Measurements from ENCODE around the gene QRFP. TPM values are rescaled to one million over a fixed set of nuclear protein-coding genes. Genes with fewer than 3 reads are reported as not detected.
"Not testable (repeated sequence)": the region's sequence is repeated elsewhere in the genome, so short reads cannot be mapped to it uniquely, and the experiment has no call there.

Gene QRFP
- total RNA-seq, 1 donor from 2014 or later, result not detected

DNA sequence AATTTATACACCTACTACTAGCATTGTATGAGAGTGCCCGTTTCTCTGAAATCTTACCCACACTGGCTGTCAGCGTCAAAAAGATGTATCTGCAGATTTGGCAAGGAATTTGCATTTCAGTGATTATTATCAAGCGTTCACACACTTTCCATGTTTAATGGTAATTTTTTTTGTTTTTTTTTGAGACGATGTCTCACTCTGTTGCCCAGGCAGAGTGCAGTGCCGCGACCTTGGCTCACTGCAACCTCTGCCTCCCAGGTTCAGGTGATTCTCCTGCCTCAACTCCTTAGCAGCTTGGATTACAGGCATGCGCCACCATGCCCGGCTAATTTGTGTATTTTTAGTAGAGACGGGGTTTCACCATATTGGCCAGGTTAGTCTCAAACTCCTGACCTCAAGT lies 47.3 kb downstream of the QRFP start:
- peak; percentile 27 for DNase-seq (ENCODE audit: low spot score)

GRCh38 chr9:130848514-130848913 lies 48.1 kb downstream of the QRFP start:
- DNase-seq (ENCODE audit: low spot score), result not testable (repeated sequence)

DNA sequence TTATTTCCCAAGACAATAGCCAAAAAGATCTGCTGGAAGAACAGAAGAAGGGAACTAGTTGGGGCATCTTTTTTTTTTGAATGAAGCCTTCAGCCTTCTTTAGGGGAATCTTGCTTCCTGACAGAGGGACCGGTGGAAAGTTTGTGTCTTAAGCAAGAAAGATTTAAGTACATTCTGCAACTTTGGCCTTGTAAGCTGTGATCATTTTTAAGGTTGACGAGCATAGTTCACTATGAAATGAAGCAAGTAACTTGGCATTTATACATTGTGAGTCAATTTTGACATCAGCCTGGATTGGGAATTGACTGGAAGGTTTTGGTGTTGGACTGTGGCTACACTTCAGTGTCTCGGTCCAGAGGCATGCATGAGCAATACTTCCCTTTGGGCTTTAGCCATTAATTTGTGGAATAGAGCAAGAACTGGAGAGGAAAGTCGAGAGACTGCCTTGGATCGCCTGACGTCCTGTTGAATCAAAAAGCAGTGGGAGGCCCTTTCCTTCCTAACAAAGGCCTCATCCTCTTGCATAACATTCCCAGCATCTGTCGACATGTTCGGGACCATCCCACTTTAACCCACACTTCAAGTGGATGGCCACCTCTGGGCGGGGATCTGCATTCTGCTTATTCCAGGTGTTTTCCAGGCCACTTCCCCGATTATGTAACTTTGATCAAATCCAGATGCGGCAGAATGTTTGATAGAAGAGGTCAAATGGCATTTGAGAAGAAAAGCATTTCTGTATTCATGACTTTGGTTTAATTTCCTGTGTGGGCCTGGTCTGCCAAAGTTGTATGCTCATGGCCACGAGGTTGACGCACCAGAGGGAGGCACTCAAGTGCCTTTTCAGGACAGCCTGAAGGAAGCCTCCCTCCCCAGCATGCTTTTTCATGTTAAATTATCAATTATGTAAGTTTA lies 49.0 kb downstream of the QRFP start:
- DNase-seq (ENCODE audit: low spot score), result peak; percentile 75

DNA sequence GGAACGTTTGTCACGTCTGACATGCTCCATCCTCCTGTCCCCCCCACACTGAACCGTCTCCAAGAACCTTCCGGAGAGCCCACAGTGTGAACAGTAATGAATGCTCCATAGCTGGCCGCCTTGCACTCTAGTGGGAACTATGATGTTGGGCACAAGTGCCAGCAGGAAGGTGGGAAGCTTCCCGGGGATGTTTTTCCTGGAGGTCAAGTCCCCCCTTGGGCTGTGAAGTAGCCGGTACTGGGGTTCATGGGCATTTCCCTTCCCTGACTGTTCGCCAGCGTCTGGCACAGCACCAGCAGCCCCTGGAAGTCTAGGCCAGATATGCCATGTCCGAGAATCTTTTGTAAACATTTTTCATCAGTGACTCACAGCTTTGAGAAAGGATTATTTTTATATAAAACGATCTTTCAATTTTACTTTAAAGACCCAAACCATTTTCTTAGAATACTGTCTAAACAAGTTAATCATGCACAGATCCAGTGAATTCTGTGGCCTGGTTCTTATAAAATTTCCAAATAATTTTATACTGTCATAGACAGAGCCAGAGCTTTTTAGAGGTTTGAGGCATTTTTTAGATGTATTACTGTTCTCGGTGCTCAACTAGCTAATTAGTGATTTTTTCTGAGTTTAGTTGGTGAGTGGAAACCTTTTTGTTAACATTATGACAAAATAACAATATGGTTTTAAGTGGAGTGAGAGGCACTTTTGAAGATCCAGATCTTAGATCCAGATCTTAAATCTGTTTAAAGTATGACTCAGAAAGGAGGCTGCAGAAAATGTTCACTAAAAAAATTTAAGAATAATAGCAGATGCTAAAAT lies 49.9 kb downstream of the QRFP start:
- peak; percentile 54 for DNase-seq (ENCODE audit: low spot score)

- DNase-seq (ENCODE audit: low spot score), result no peak
Measured at GRCh38 chr9:130845901-130846481, 50.6 kb downstream of the QRFP start.

DNA sequence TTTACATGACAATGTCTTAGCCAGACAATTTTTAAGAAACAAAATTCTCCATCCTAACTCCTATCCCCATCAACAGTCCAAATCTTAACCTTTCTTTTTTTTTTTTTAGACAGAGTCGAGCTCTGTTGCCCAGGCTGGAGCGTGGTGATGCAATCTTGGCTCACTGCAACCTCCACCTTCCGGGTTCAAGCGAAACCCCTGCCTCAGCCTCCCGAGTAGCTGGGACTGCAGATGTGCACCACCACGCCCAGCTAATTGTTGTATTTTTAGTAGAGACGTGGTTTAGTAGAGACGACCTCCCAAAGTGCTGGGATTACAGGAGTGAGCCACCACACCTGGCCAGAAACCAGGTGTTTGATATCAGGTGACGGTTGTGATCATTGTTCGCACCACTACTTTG lies 51.4 kb downstream of the QRFP start:
- no peak for DNase-seq (ENCODE audit: low spot score)

DNA sequence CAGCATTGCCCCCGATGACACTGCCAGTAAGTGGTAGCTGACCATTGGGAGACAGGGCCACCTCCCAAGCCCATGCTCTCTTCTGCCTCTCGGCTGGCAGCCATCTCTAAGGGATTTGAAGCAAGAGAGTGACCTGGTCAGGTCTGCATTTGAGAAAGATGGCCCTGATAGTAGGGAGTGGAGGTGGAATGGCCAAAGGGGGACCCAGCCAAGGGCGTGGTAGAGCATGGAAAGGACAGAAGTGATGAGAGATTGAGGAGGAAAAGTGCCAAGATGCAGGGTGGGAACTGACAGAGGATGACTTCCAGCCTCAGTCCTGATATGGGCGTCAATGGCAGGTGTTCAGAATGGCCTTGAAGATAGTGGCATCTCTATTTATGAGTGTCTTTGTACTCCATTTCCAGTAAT lies 52.6 kb downstream of the QRFP start:
- DNase-seq (ENCODE audit: low spot score), result no peak

GRCh38 chr9:130843049-130843908 lies 53.3 kb downstream of the QRFP start:
- no peak for DNase-seq (ENCODE audit: low spot score)

Other genes with a start within 250 kb of the QRFP start
- gene PRDM12, start 232.2 kb downstream of the QRFP start, total RNA-seq, result 0.21 TPM
- gene EXOSC2, start 203.0 kb downstream of the QRFP start, total RNA-seq, result 29.7 TPM
- gene ABL1, start 61.6 kb downstream of the QRFP start, total RNA-seq, result 72.6 TPM
- gene FIBCD1, start 42.4 kb upstream of the QRFP start, total RNA-seq, result not detected
- gene LAMC3, start 112.4 kb upstream of the QRFP start, total RNA-seq, result 50.6 TPM
- gene AIF1L, start 199.7 kb upstream of the QRFP start, total RNA-seq, result 13.2 TPM
- 83.3 TPM for gene NUP214, start 228.8 kb upstream of the QRFP start, total RNA-seq

All from ureter (tissue), 1 donor.